Fibroblast of lung (primary cell): ENCODE measurements around the gene ADCY9.

Experiments
- CTCF ChIP-seq, 2 donors: IDR thresholded peaks in 1 of 2; conservative IDR thresholded peaks in 1 of 2; 1 replicate in 1 of 2; 2 replicates in 1 of 2; pipeline ENCODE4 v1.5.1; 2011 to 2012; ENCODE audit warnings: low read length in 2 of 2, control low read depth in 1 of 2, inconsistent platforms in 1 of 2, low read depth in 1 of 2, mild to moderate bottlenecking in 1 of 2
- EZH2 ChIP-seq: IDR thresholded peaks from 2 replicates; pipeline ENCODE4 v1.5.1; 2012; ENCODE audit warnings: low read length, control low read depth, mild to moderate bottlenecking; ENCODE audit errors: missing control alignments

- no peak for TF ChIP-seq CTCF (conservative IDR thresholded peaks at IDR 0.05 in 1 of 2, IDR thresholded peaks at IDR 0.05 in 1 of 2; ENCODE audit: low read depth in 1 of 2, low read length in 2 of 2)
- TF ChIP-seq EZH2 = no peak
Observed at GRCh38 chr16:3992297-3993051, 123.8 kb downstream of the ADCY9 start.
